D721Med (cell line): ENCODE results near the gene CWC27.

Source experiments
- DNase-seq: peaks from one replicate; pipeline ENCODE4 v3.0.0; 2011; ENCODE audit warnings: low spot score; ENCODE audit not compliant: insufficient read length
- FAIRE-seq: peaks from 2 replicates; lab custom pipeline; 2011; peaks lifted over from hg19 to GRCh38; lab: Jason Lieb, UNC
- TF ChIP-seq, protein P1 (sequence below): IDR thresholded peaks from 2 replicates; pipeline ENCODE4 v1.5.1; 2012; ENCODE audit warnings: mild to moderate bottlenecking, control low read depth; ENCODE audit not compliant: insufficient read depth; ENCODE audit errors: missing control alignments

The CWC27 gene

GRCh38 chr5:64861281-64861680, 92.6 kb downstream of the CWC27 start:
- DNase-seq (no peak), FAIRE-seq (no peak)
- TF ChIP-seq, protein P1, sequence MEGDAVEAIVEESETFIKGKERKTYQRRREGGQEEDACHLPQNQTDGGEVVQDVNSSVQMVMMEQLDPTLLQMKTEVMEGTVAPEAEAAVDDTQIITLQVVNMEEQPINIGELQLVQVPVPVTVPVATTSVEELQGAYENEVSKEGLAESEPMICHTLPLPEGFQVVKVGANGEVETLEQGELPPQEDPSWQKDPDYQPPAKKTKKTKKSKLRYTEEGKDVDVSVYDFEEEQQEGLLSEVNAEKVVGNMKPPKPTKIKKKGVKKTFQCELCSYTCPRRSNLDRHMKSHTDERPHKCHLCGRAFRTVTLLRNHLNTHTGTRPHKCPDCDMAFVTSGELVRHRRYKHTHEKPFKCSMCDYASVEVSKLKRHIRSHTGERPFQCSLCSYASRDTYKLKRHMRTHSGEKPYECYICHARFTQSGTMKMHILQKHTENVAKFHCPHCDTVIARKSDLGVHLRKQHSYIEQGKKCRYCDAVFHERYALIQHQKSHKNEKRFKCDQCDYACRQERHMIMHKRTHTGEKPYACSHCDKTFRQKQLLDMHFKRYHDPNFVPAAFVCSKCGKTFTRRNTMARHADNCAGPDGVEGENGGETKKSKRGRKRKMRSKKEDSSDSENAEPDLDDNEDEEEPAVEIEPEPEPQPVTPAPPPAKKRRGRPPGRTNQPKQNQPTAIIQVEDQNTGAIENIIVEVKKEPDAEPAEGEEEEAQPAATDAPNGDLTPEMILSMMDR = no peak

DNA sequence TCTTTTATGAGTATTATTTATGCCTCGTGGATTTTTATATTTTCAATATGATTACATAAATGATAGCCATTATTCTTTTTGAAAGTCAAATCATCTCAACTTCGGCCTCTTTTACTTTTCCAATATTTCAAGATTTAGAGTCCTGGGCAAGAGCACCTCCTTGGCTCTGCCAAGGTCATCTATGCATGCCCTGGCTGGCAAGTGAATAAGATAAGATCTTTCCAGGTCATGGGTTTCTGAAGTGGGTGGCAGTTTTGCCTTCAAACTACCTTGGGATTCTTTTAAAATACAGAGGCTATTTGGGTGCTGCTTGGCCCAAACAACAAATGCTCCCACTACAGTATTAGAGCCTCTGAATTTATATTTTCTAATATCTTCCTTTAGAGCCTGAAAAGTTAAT, 95.4 kb downstream of the CWC27 start:
- DNase-seq (no peak), FAIRE-seq (no peak)
- TF ChIP-seq, protein P1 = no peak

- TF ChIP-seq, protein P1 = no peak
- no peak for DNase-seq
- FAIRE-seq = no peak
These were observed 96.9 kb downstream of the CWC27 start for GRCh38 chr5:64865662-64866061.

DNA sequence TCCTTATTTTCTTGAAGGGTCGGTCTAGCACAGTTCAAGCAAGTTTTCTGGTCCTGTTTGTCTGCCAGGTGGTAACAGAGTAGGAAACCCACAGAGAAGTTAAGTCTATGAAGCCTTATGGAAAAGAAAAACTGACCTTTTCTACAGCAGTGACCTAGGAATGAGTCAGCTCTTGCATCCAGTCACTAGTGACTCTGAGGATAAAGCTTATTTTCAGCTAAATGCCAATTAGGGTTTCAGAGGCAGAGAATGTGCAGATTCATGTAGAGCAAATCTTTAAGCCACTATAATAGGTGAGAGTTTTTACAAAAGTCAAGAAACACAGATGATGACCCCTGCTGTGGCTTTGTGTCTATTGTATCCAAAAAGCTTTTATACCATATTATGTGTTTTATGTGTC, 100.7 kb downstream of the CWC27 start:
- TF ChIP-seq, protein P1 = no peak
- FAIRE-seq = no peak
- no peak for DNase-seq

DNA sequence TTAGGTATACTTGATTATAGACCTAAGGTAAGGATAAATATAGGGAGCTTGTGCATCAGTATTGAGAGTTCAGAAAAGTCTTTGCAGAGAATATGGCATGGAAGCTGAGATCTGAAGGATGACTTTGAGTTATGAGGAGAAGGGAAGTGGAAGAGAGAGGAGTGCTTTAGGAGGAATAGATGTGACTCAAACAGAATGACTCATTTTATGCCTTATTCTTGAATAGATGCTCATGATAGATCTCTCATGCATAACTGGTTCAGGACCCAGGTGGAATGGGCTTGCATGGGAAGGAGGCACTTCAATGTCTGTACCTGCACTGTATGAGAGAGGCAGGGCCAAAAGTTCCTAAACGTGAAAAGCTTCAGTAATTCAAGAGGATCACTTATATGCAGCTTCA, 103.3 kb downstream of the CWC27 start:
- no peak for DNase-seq
- FAIRE-seq = no peak

DNA sequence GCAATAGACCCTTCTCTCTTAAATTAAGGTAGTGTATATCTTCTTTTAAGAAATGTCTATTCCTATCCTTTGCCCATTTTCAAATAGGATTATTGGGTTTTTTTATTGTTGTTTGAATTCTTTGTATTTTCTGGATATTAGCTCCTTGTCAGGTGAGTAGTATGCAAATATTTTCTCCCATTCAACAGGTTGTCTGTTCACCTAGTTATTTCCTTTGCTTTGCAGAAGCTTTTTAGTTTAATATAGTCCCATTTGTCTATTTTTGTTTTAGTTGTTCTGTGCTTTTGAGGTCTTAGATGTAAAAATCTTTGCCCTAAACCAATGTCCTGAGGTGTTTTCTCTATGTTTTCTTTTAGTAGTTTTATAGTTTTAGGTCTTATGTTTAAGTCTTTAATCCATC, 104.7 kb downstream of the CWC27 start:
- FAIRE-seq (no peak), DNase-seq (no peak)
- TF ChIP-seq, protein P1 = no peak

More for the DNA sequence above, 103.3 kb downstream of the CWC27 start:
- TF ChIP-seq, protein P1 = no peak

DNA sequence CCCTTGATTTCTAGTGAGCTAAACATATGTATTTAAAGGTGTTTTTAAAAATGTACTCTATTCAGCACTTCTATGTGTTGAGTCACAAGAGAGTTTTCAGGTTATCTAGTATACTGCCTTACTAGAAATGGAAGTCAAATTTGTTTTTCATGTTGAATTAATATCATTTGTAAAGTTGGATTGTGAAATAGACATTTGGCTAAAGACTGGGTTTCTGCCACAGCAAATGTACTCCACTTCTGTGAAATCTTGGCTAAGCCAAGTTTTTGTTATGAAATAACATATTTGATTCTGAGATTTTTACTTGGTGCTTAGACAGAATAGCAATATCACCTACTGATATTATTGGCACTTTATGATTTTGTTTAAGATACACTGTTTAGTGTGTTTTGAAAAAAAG, 106.0 kb downstream of the CWC27 start:
- FAIRE-seq (no peak), DNase-seq (no peak)
- TF ChIP-seq, protein P1 = no peak
